Activated CD4-positive, alpha-beta T cell treated with anti-CD3 and anti-CD28 coated beads, Interleukin-2, amount 10 ng/mL, durations not matched to agents 7 days and 5 days (primary cell): ENCODE measurements around the gene SERPINA3. TPM values are rescaled to one million over a fixed set of nuclear protein-coding genes. Genes with fewer than 3 reads are reported as not detected.
"Not testable (repeated sequence)": the region's sequence is repeated elsewhere in the genome, so short reads cannot be mapped to it uniquely, and the experiment has no call there.

Source experiments
- CTCF ChIA-PET: fragments of 350-600 bp; sonication (Branson Sonifier 250); formaldehyde crosslinking; loops from one replicate; lab custom pipeline; 2021; ENCODE audit warnings: antibody characterized with exemption; lab: Charles Lee
- POLR2A ChIA-PET: fragments of 350-600 bp; sonication (Branson Sonifier 250); formaldehyde crosslinking; loops from one replicate; lab custom pipeline; 2021; ENCODE audit warnings: antibody characterized with exemption; lab: Charles Lee
- DNase-seq: peaks from one replicate; pipeline ENCODE4 v3.0.0-alpha.2; 2020
- H3K27ac Mint-ChIP-seq: one replicate; pipeline ENCODE4 v1.8.0; 2021; ENCODE audit warnings: mild to moderate bottlenecking, moderate library complexity, mixed read lengths
- H3K27me3 Mint-ChIP-seq: one replicate; pipeline ENCODE4 v1.8.0; 2021; ENCODE audit warnings: mixed read lengths
- H3K36me3 Mint-ChIP-seq: one replicate; pipeline ENCODE4 v1.8.0; 2021; ENCODE audit warnings: low read depth, mixed read lengths
- H3K4me1 Mint-ChIP-seq: one replicate; pipeline ENCODE4 v1.8.0; 2021; ENCODE audit warnings: mixed read lengths
- H3K4me3 Mint-ChIP-seq: one replicate; pipeline ENCODE4 v1.8.0; 2021; ENCODE audit warnings: mild to moderate bottlenecking, moderate library complexity, mixed read lengths
- H3K9me3 Mint-ChIP-seq: one replicate; pipeline ENCODE4 v1.8.0; 2021; ENCODE audit warnings: mixed read lengths
- total RNA-seq, 2 experiments: library from RNA; stranded (reverse); gene quantifications; one replicate each; pipeline ENCODE4 v1.2.3, GENCODE V29; 2021

SERPINA3 gene
- total RNA-seq, 2 experiments from 2014 or later, result not detected

DNA sequence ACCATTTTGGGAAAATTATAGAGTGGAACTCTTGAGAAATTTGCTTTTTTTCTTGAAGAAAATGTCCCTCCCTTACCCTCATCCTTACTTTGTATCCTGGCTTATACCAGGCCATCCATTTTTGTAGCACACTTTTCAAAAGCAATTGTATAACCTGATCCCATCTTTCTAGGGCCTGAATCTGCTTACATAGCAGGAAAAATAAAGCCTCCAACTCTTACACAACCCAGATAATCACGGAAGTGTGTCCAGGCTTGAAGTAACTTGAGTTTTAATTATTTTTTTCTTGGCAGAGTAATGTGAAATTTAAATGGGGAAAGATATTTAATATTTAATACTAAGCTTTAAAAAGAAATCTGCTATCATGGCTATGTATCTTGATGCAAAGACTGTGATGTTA, 23.0 kb downstream of the SERPINA3 start:
- no peaks in the 10 kb centered on the region for H3K4me1 Mint-ChIP-seq
- POLR2A ChIA-PET, result no interaction called here
- DNase-seq, result no peak
- no peaks in the 10 kb centered on the region for H3K27me3 Mint-ChIP-seq
- H3K27ac Mint-ChIP-seq, result no peak overlapping the region
- no peaks in the 10 kb centered on the region for H3K9me3 Mint-ChIP-seq
- CTCF ChIA-PET, result interaction anchor here (1.3 kb wide), 1 partner anchor 11 kb away, joined by 3 read pairs; no protein-coding TSS in a partner anchor
- no peaks in the 10 kb centered on the region for H3K36me3 Mint-ChIP-seq
- no peak overlapping the region for H3K4me3 Mint-ChIP-seq

DNA sequence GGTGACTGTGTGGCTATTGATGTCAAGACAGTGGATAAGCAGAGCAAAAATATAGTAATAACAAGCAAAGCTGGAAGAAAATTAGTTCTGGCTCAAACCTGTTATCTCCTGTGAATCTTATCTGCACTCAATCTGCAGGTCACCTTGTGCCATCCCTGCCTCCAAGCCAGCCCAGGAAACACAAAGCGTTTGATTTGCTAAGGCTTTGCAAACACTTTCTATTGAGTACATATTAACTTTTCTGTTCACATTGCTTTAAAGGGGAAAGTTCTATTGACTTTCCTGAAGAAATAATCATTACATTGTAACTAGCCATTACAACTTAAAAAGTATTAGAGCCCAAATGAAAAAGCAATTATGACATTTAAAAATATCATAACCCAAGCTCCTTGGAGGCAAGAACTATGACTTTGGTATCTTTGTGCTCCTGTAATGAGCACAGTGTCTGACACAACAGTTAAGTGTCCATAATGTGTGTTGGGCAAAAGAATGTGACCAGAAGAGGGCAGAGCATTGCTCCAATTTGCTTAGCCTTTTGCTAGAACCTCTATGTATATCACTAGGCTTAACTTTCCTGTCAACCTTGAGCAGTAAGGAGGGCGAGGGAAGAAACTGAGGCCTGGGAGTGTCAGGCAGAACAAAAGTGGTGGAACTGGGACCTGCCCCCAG, 24.7 kb downstream of the SERPINA3 start:
- Mint-ChIP-seq H3K36me3 (no peaks in the 10 kb centered on the region), H3K4me1 (no peaks in the 10 kb centered on the region), H3K9me3 (no peaks in the 10 kb centered on the region), H3K27me3 (no peaks in the 10 kb centered on the region), H3K27ac (no peak overlapping the region), H3K4me3 (no peak overlapping the region)
- ChIA-PET POLR2A (no interaction called here), CTCF (no interaction called here)
- no peak for DNase-seq

DNA sequence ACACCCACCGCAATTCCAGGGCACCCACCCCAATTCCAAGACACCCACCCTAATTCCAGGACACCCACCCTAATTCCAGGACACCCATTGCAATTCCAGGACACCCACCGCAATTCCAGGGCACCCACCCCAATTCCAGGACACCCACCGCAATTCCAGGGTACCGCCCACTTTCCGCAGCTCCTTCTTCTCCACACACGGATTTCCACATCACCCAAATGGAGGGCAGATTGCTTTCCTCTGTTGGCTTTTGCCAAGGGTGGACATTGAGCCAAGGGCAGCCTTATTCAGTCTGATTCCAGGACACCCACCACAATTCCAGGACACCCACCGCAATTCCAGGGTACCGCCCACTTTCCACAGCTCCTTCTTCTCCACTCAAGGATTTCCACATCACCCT, 25.6 kb downstream of the SERPINA3 start:
- H3K4me3 Mint-ChIP-seq, H3K9me3 Mint-ChIP-seq, H3K27ac Mint-ChIP-seq, H3K27me3 Mint-ChIP-seq, CTCF ChIA-PET, H3K36me3 Mint-ChIP-seq, POLR2A ChIA-PET, DNase-seq, H3K4me1 Mint-ChIP-seq: not testable (repeated sequence)

DNA sequence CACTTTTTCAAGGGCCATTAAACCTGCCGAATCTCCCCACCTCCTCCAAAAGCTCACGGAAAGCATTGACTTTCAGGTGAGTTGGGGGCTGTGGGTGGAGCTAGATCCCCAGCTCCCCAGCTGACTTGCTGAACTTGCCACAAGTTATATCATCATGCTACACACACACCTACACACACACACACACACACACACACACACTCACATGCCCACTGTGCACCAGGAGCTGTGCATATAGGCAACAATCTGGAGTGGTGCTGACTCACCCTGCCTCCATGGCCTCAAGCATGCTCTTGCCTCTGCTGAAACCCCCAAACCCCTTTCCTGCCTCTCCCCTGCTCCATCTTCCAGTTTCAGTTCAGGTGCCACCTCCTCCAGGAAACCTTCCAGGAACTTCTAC, 26.1 kb downstream of the SERPINA3 start:
- no peaks in the 10 kb centered on the region for H3K36me3 Mint-ChIP-seq
- H3K27me3 Mint-ChIP-seq, result no peaks in the 10 kb centered on the region
- DNase-seq, result no peak
- no peak overlapping the region for H3K27ac Mint-ChIP-seq
- POLR2A ChIA-PET, result no interaction called here
- no peaks in the 10 kb centered on the region for H3K9me3 Mint-ChIP-seq
- no peaks in the 10 kb centered on the region for H3K4me1 Mint-ChIP-seq
- no peak overlapping the region for H3K4me3 Mint-ChIP-seq
- CTCF ChIA-PET, result no interaction called here

DNA sequence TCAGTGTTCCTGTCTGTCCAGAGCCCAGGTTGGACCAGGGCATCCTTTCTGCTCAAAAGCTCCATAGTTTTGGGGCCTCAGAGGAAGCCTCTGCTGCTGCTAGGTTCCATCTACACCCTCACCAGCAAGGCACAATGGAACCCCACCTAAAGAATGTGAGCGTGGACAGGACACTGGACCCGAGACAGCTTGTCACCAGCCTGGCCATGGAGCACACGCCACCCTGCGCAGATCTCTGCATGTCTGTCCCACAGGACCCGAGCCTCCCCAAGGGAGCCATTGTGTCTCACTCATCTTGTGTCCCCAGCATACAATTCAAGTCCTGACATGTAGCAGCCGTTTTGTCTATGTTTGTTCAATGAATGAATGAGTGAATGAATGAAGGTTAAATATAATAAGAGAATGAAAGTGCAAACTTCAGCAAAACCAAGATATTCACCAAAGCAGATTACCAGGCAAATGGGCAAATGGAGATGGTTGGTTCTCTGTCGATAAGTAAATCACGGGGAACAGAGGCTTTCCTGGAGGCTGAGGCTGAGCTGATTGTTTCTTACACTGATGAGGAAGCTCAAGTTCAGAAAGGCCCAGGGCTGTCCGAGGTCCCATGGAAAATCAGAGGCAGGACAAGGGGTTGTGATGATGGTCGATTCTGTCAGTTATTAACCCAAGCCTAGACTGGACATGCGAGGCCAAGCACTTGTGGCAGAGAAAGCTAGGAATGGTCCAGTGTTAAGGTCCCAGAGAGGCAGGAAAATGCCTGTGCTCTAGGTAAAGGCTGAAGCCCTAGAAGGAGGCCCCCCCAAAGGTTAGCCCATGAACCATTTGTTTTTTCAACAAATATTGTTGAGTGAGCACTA, 27.0 kb downstream of the SERPINA3 start:
- no peak overlapping the region for H3K27ac Mint-ChIP-seq
- ChIA-PET CTCF (no interaction called here), POLR2A (no interaction called here)
- H3K4me3 Mint-ChIP-seq, result no peak overlapping the region
- H3K36me3 Mint-ChIP-seq, result no peaks in the 10 kb centered on the region
- H3K9me3 Mint-ChIP-seq, result no peaks in the 10 kb centered on the region
- H3K27me3 Mint-ChIP-seq, result no peaks in the 10 kb centered on the region
- no peak for DNase-seq
- no peaks in the 10 kb centered on the region for H3K4me1 Mint-ChIP-seq

DNA sequence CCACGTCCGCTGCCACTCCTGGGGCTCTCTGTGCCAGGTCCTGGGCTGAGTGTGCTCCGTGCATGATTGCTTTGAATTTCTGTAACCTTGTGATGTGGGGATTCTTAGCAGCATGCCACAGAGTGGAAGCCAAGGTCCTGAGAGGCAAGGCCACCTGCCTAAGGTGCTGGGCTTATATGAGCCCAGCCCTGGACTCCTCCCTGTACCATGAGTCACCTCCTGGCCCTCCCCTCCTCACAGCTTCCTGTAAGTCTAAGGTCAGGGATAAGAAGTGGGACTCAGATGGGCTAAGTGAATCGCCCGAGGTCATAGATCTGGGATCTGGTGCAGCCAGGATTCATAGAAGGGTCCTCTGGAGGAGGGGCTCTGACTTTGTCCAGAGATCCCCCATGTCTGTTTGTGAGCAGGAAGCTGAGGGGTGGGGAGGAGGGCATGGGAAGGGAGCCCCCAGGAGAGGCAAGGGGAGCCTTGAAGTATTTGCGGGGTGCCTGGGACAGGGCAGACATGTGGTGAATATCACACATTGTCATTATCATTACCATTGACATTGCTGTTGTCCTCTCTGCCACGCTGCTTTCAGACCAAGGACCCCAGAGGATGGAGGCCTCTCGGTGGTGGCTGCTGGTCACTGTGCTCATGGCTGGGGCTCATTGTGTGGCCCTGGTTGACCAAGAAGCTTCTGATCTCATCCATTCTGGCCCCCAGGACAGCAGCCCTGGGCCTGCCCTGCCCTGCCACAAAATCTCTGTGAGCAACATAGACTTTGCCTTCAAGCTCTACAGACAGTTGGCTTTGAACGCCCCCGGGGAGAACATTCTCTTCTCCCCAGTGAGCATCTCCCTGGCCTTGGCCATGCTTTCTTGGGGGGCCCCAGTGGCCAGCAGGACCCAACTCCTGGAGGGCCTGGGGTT, 28.8 kb downstream of the SERPINA3 start:
- no peaks in the 10 kb centered on the region for H3K36me3 Mint-ChIP-seq
- no peak for DNase-seq
- CTCF ChIA-PET, result no interaction called here
- no peaks in the 10 kb centered on the region for H3K9me3 Mint-ChIP-seq
- no peak overlapping the region for H3K27ac Mint-ChIP-seq
- no peak overlapping the region for H3K4me3 Mint-ChIP-seq
- no peaks in the 10 kb centered on the region for H3K4me1 Mint-ChIP-seq
- POLR2A ChIA-PET, result no interaction called here
- H3K27me3 Mint-ChIP-seq, result no peaks in the 10 kb centered on the region

DNA sequence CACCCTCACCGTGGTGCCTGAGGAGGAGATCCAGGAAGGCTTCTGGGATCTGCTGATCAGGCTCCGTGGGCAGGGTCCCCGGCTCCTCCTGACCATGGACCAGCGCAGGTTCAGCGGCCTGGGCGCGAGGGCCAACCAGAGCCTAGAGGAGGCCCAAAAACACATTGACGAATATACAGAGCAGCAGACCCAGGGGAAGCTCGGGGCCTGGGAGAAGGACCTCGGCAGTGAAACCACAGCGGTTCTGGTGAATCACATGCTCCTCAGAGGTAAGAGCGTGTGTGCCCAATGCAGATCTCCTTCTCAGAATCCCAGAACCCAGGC, 29.4 kb downstream of the SERPINA3 start:
- H3K27ac Mint-ChIP-seq, result no peak overlapping the region
- DNase-seq, result no peak
- H3K4me1 Mint-ChIP-seq, result no peaks in the 10 kb centered on the region
- no peaks in the 10 kb centered on the region for H3K9me3 Mint-ChIP-seq
- H3K27me3 Mint-ChIP-seq, result no peaks in the 10 kb centered on the region
- H3K4me3 Mint-ChIP-seq, result no peak overlapping the region
- CTCF ChIA-PET, result no interaction called here
- H3K36me3 Mint-ChIP-seq, result no peaks in the 10 kb centered on the region
- POLR2A ChIA-PET, result no interaction called here

DNA sequence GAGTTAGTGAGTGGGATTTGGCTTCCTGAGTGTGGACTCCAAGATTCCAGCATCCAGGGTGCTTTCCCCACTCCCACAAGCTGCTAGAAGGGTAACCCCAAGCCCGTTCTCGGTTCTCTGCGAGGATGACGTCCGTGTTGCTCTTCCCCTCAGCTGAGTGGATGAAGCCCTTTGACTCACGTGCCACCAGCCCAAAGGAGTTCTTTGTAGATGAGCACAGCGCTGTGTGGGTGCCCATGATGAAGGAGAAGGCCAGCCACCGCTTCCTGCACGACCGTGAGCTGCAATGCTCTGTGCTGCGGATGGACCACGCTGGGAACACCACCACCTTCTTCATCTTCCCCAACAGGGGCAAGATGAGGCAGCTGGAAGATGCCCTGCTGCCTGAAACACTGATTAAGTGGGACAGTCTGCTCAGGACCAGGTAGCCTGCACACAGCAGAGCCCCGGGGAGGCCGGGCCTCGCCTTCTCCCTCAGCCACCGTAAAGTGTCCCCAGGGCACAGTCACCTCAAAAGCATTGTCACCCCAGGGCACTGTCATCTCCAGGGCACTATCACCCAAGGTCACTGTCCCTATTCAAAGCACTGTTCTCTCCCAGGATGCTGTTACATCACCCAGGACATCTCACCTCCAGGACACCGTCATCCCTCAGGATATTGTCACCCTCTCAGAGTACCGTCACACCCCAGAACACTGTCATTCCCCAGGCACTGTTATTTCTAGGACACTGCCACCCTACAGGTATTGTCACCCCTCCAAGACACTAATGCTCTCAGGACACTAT, 31.3 kb downstream of the SERPINA3 start:
- Mint-ChIP-seq H3K4me3 (no peak overlapping the region), H3K9me3 (no peaks in the 10 kb centered on the region), H3K4me1 (no peaks in the 10 kb centered on the region), H3K27me3 (no peaks in the 10 kb centered on the region), H3K27ac (no peak overlapping the region), H3K36me3 (no peaks in the 10 kb centered on the region)
- DNase-seq, result no peak
- CTCF ChIA-PET, result no interaction called here
- POLR2A ChIA-PET, result no interaction called here

DNA sequence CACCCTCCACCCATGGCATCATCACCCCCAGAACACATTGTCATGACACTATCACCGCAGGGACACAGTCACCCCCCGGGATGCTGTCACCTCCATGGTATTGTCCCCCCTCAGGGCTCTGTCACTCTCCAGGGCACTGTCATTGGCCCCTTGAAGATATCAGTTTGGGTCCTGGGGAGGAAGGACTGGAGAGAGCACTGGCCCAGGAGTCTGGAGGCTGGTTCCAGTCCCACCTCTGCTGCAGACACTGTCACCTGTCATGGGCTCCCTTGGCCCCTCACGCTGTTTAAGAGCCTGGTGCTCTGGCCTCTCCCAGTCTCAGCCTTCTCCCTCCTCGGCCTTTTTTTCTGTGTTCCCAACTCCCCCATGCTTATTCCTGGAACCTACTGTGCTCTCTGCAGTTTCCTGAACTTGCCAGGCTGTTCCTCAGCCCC, 31.9 kb downstream of the SERPINA3 start:
- H3K27ac Mint-ChIP-seq, result no peak overlapping the region
- H3K36me3 Mint-ChIP-seq, result no peaks in the 10 kb centered on the region
- ChIA-PET POLR2A (no interaction called here), CTCF (no interaction called here)
- no peak for DNase-seq
- H3K4me3 Mint-ChIP-seq, result no peak overlapping the region
- no peaks in the 10 kb centered on the region for H3K4me1 Mint-ChIP-seq
- no peaks in the 10 kb centered on the region for H3K27me3 Mint-ChIP-seq
- peaks cover 3% of the 10 kb centered on the region for H3K9me3 Mint-ChIP-seq

DNA sequence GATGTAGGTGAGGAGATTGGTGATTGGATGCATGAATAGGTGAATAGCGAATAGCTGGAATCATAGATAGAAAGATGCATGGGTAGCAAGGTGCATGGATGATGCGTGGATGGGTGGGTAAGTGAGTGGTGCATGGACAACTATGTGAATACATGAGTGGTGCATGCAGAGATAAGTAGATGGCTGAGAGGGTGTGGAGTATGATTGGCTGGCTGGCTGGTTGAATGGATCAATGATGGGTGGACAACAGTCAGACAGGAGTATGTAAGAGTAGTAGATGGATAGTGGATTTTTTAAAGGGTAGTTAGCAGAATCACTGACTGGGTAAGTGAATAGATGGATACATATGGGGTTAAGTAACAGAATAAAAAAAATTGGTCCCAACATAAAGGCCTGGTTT, 33.9 kb downstream of the SERPINA3 start:
- CTCF ChIA-PET, result no interaction called here
- Mint-ChIP-seq H3K9me3 (peaks cover 3% of the 10 kb centered on the region), H3K4me3 (no peak overlapping the region), H3K36me3 (no peaks in the 10 kb centered on the region), H3K27me3 (no peaks in the 10 kb centered on the region), H3K27ac (no peak overlapping the region), H3K4me1 (no peaks in the 10 kb centered on the region)
- POLR2A ChIA-PET, result no interaction called here
- no peak for DNase-seq

DNA sequence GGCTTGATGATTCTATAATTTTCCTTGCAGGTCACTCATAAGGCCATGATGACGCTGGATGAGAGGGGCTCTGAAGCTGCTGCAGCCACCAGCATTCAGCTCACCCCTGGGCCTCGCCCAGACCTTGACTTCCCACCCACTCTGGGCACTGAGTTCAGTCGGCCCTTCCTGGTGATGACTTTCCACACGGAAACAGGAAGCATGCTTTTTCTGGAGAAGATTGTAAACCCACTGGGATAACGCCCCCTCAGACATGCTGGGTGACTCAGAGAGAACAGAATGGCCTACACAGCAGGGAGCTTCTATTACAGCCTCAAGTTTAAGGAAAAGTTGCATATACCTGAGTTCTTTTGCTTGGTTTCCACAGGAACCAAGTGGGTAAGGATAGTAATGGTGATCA, 34.3 kb downstream of the SERPINA3 start:
- no peak for DNase-seq
- Mint-ChIP-seq H3K27ac (no peak overlapping the region), H3K27me3 (no peaks in the 10 kb centered on the region), H3K4me1 (no peaks in the 10 kb centered on the region), H3K4me3 (no peak overlapping the region), H3K36me3 (no peaks in the 10 kb centered on the region), H3K9me3 (peaks cover 3% of the 10 kb centered on the region)
- CTCF ChIA-PET, result no interaction called here
- POLR2A ChIA-PET, result no interaction called here

DNA sequence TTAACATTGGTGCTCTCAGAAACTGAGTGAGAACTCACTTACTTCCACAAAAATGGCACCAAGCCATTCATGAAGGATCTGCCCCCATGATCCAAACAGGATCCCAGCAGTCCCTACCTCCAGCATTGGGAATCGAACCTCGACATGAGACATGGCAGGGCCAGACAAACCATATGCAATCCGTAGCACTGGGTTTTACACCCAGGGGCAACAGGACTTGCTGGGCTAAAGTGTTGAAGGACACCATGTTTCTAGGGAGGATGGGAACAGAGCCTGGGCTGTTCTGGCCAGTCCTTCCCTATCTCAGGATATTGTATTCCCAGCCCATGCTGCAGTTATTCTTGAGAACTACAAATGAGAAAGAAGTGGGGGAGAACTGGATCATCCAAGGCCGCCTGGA, 36.6 kb downstream of the SERPINA3 start:
- ChIA-PET CTCF (interaction anchor here (1.0 kb wide), 1 partner anchor 13 kb away, joined by 3 read pairs; no protein-coding TSS in a partner anchor), POLR2A (no interaction called here)
- Mint-ChIP-seq H3K36me3 (no peaks in the 10 kb centered on the region), H3K27ac (no peak overlapping the region), H3K27me3 (no peaks in the 10 kb centered on the region), H3K4me1 (no peaks in the 10 kb centered on the region), H3K4me3 (no peak overlapping the region), H3K9me3 (peaks cover 3% of the 10 kb centered on the region)
- DNase-seq, result no peak
